Panc1 (cell line): Measurements from ENCODE around the gene USP43.

Experiments
- CTCF ChIP-seq: fragments of 450-650 bp; IDR thresholded peaks from 2 replicates; pipeline ENCODE4 v1.5.1; 2017; ENCODE audit warnings: mild to moderate bottlenecking
- REST ChIP-seq, 2 experiments: IDR thresholded peaks; 2 replicates each; pipeline ENCODE4 v1.6.1; 2011 to 2012; ENCODE audit warnings: low read depth in 2 of 2, control low read depth in 1 of 2, low read length in 1 of 2, mild to moderate bottlenecking in 1 of 2, moderate library complexity in 1 of 2; ENCODE audit not compliant: insufficient read depth in 1 of 2

GRCh38 chr17:9700136-9700535, 54.8 kb downstream of the USP43 start:
- TF ChIP-seq CTCF (no peak), REST (IDR thresholded peaks at IDR 0.05; ENCODE audit: insufficient read depth in 1 of 2, low read depth in 2 of 2, low read length in 1 of 2) (no peak)
